OCI-M1 (cell line): ENCODE results near the gene TNFAIP8L2.

Source experiments
- DNase-seq: peaks from one replicate; lab custom pipeline; 2025; lab: John Stamatoyannopoulos, UW

TNFAIP8L2 gene

DNA sequence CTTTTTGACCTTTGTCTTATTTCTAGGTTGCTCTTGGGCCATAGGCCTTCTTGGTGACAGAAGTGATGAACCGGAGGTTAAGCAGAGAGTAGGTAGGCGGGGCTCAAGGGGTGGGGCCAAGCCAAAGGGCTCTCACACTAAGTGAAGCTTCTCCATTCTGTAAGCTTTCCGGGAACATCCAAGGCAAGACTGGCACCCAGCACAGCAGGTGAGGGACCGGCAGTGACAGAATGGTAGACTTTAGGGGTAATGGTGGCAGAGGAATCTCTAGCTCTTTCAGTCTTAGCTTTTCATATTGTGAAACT lies at the start of gene TNFAIP8L2:
TSS of gene TNFAIP8L2 (plus strand) at position 135 of the 305 bp plus-strand sequence. CDS start 2,049 bp downstream, outside the sequence.
- peak; percentile 90 for DNase-seq

DNA sequence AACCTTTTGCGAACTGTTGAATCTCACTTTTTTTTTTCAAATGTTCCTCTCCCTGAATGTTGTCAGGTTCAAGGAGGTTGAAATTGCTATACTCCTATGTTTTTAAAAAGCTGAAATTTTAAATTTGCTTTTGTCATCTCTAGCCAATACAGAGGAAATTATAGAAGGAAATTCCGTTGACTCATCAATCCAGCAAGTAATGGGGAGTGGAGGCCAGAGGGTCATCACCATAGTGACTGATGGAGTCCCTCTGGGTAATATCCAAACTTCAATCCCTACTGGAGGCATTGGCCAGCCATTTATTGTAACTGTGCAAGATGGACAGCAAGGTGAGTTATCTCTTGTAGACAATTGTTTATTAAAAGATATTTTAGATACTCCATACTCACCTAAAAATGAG lies 49.6 kb upstream of the TNFAIP8L2 start:
- no peak for DNase-seq

DNA sequence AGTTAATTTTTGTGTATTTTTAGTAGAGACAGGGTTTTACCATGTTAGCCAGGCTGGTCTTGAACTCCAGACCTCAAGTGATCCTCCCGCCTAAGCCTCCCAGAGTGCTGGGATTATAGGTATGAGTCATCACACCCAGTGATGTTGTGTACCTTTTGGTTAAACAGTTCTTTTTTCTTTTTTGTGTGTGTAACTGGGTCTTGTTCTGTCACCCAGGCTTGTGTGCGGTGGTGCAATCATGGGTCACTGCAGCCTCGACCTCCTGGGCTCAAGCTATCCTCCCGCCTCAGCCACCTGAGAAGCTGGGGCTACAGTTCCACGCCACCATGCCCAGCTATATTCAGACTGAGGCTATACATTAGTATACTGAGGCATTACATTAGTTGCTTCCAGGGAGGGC lies 48.1 kb upstream of the TNFAIP8L2 start:
- DNase-seq, result no peak

DNA sequence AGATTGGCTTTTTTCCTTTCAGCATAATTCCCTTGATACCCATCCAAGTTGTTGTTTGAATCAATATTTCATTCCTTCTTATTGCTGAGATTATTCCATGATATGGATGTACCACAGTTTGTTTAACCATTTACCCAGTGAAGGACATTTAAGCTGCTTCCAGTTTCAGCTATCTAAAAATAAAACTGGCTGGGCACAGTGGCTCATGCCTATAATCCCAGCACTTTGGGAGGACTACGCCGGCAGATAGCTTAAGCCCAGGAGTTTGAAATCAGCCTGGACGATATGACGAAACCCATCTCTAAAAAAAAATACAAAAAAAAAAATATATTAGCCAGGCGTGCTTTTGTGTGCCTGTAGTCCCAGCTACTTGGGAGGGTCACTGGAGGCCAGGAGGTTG lies 42.6 kb upstream of the TNFAIP8L2 start:
- DNase-seq, result no peak

- DNase-seq, result no peak
Measured at GRCh38 chr1:151124763-151125403, 31.6 kb upstream of the TNFAIP8L2 start.

- no peak for DNase-seq
Measured at GRCh38 chr1:151128800-151129199, 27.6 kb upstream of the TNFAIP8L2 start.

- no peak for DNase-seq
Measured at GRCh38 chr1:151130987-151131586, 25.4 kb upstream of the TNFAIP8L2 start.

DNA sequence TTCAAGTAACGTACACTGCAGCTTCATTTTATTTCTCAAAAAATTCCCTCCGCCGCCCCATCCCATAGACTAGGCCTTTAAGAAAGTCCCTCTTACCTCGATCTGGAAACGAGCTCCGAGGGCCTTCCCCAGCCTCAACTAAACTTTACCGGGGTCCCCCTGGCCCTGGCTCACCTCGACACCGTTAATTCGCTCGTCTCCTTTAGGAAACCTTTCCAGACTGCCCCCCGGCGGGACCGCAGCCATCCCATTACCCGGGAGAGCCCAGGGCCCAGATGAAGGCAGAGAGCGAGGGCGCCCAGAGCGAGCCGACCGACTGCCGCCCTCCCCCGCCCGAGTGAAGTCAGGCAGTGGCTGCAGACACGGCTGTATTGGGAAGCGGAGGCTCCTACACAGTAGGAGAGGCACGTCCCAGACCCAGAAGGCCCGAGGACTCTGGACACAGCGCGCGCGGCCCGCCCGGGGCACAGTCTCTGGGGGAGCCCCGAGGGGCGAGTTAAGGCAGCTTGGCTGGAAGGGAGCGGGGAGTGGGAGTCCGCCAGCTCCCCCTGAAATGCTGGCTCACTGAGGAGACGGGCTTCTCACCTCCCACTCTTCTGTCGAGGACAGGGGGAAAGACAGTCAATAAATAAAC lies 24.6 kb upstream of the TNFAIP8L2 start:
- DNase-seq, result no peak

DNA sequence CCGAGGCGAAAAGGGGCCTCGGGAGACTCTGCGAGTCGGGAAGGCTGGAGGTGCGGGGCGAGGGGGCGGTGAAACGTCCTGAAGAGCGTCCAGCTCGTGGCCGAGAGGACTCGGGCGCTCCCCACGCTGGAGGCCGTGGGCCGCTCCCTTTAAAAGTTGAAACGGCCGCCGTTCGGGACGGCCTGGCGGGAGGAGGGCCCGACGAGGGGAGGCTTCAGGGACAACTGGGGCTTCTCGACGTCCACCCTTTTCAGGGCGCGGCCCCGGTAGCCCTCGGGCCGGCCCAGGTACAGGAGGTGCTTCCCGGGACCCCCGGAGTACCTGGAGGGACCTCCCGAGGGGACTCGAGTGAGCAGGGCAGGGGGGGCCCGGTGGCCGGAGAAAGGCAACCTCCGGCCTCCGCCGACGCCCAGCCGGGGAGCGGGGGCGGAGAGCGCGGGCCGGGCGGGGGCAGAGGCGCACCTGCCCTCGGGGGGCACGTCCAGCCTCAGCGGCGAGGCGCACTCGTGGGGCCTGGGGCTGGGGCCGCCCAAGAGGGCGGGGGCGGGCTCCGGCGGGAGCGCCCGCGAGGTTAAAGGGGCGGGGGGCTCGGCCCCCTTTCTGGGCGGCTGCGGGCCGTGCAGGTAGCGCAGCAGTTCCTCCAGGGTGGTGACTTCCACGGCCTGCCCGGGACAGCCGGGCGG lies 24.0 kb upstream of the TNFAIP8L2 start:
- no peak for DNase-seq

DNA sequence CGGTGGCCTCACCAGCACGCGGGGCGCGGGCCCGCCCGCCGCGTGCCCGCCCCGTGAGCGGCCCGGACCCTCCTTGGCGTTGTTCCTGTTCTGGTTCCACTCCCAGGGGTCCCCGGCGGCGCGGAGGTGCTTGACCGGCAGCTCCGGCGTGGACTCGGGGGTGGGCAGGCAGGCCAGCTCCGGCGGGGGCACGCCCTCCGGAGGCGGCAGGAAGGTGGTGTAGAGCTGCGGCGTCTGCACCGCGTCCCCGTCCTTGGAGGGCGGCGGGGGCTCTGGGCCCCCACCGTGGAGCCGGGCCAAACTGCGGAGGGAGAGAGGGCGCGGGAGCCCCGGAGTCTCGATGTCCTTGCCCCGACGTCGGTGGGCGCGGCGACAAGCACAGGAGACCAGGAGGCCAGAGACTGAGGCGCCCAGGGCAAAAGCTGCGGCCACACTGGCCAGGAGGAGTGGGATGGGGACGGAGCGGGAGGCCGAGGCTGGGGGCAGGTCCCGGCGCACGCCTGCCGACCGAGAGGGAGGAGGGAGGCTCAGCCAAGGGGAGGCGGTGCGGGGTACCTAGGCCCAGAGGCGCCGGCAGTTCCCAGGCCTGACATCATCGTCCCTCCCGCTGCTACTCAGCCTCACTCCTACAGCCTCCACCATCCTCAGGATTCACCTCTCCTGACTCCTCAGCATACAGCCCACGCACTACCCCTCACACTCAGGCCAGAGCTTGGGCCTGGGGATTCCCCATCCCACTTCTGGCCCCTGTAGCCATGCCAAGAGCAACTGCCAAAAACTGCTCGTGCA lies 23.2 kb upstream of the TNFAIP8L2 start:
- DNase-seq, result no peak

DNA sequence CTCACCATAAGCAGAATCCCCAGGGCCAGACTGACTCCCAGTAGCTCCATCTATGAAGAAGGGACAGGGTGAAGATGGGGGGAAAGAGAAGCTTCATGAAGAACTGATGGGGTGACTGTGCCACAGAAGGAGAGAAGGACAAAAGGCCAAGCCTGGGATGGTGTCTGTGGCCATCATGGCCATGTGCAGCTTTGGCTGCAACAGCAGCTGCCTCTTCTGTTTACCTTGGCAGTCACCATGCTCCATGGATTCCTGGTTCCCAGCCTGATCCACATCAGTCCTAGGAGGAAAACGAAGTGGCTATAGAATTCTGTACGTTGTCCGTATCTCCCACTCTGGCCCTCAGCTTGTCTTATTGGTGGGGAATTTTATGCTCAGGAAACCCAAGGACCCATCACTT lies 22.1 kb upstream of the TNFAIP8L2 start:
- no peak for DNase-seq

DNA sequence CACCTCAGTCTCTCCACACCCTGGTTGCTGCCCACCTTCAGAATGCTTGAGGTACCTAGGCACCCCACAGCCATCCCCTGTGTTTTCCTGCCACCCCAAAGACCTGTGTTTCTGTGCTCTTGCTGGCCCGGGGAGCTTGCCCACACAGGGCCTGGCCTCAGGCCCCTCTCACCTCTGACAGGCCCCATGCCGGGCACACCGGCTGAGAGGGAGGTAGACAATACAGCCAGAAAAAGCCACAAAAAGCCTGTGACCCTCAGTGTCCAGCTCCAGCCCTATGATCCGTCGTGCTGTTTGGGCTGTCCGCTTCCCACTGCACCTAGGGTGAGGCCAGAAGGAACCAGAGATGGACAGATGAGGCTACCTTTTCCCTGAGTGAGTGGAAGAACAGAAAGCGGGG lies 21.5 kb upstream of the TNFAIP8L2 start:
- no peak for DNase-seq

DNA sequence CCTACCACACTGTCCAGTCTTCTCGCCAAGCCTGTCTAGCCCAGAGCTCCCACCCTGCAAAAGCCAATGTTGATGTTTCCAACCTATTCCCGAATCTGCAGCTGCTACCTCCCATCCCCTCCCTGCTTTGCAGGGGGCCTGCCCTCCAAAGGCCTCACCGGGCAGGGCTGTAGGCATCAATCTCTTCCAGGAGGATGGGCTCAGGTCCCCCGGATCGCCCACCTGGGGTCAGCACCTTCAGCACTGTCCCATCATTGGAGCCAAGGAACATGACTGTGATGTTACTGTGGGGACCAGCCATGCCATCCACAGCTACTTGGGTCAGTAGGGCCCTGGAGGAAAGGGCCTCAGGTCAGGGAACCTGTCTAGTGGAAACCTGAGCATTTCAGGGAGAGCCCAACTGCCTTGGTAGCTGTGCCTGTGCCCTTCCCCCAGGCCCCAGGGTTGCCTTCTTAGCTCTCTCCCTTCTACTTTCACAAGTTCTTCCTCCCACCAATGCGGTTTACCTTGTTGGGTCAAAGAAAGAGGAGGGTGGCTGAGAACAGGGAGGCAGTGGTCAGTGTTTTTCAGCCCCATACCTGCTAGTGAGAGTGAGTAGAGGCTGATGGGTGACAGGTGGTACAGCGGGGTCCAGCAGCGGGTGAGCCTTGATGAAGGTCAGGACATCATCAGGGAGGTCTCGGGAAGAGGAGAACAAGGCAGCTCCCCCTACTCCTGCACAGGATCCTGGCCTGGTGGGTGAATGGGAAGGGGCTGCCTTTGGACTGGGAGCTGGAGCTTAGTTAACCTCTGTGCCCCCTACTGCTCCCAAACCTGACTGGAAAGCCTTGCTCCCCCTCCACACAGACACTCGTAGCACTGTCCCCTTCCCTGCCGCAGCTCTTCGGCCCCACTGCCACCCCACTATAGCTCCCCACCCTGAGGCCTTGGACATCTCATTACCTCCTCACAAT lies 20.7 kb upstream of the TNFAIP8L2 start:
- DNase-seq, result no peak

GRCh38 chr1:151137789-151138188 lies 18.7 kb upstream of the TNFAIP8L2 start:
- no peak for DNase-seq

- no peak for DNase-seq
Measured at GRCh38 chr1:151142411-151143056, 13.9 kb upstream of the TNFAIP8L2 start.

- no peak for DNase-seq
Measured at GRCh38 chr1:151143057-151143435, 13.4 kb upstream of the TNFAIP8L2 start.

DNA sequence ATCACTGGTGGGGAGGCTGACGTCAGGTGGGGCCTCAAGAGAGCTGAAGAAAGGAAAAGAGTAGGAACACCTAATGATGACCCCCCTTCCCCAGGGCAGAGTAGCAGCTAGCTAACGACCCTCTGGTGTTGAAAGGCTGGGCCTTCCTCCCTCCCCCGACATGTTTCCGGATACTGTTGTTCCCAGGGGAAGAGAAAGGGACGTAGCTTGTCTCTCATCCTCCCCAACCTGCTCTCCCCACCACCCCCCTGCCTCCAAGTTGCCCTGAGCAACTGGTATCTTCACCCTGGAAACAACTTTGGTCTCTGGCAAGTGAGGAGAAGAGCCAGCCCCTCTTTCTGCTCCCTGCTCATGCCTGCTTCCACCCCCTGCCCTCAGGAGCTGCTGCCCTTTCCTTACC lies 12.5 kb upstream of the TNFAIP8L2 start:
- DNase-seq, result no peak

GRCh38 chr1:151144474-151145303 lies 11.8 kb upstream of the TNFAIP8L2 start:
- peak; percentile 34 for DNase-seq

- no peak for DNase-seq
Measured at GRCh38 chr1:151145304-151146071, 11.0 kb upstream of the TNFAIP8L2 start.
